HL-60/S4 (cell line): ENCODE data around the gene CHST9.

ENCODE experiments used
- in situ Hi-C: fragments of 300-500 bp; cut with MboI; formaldehyde crosslinking; loops from 2 replicates; pipeline ENCODE4 v1.14.3; 2022; ENCODE audit warnings: low sequenced_read_pairs

Gene CHST9

GRCh38 chr18:26875040-26875654 lies 310.0 kb downstream of the CHST9 start:
- in situ Hi-C loops, result no loop called here

GRCh38 chr18:26874283-26874682 lies 310.8 kb downstream of the CHST9 start:
- in situ Hi-C loops, result loop anchor here (25.0 kb wide), 1 partner anchor 88 kb away; no protein-coding TSS in a partner anchor

GRCh38 chr18:26869640-26870039 lies 315.5 kb downstream of the CHST9 start:
- in situ Hi-C loops, result loop anchor here (25.0 kb wide), 1 partner anchor 93 kb away; no protein-coding TSS in a partner anchor

GRCh38 chr18:26868968-26869586 lies 316.0 kb downstream of the CHST9 start:
- in situ Hi-C loops, result loop anchor here (25.0 kb wide), 1 partner anchor 93 kb away; no protein-coding TSS in a partner anchor

GRCh38 chr18:26867471-26867870 lies 317.6 kb downstream of the CHST9 start:
- in situ Hi-C loops, result loop anchor here (25.0 kb wide), 1 partner anchor 95 kb away; no protein-coding TSS in a partner anchor

- in situ Hi-C loops, result loop anchor here (25.0 kb wide), 1 partner anchor 97 kb away; no protein-coding TSS in a partner anchor
These were observed 319.6 kb downstream of the CHST9 start, which contains the start of gene AQP4 for GRCh38 chr18:26865557-26865956. Gene AQP4 (minus strand): TSS chr18:26865707. CDS start chr18:26865689, 18 bp downstream.

- in situ Hi-C loops, result loop anchor here (25.0 kb wide), 1 partner anchor 98 kb away; no protein-coding TSS in a partner anchor
These were observed 320.4 kb downstream of the CHST9 start for GRCh38 chr18:26864658-26865057.

- in situ Hi-C loops, result loop anchor here (25.0 kb wide), 1 partner anchor 98 kb away; no protein-coding TSS in a partner anchor
These were observed 321.1 kb downstream of the CHST9 start for GRCh38 chr18:26863921-26864497.

- in situ Hi-C loops, result loop anchor here (25.0 kb wide), 1 partner anchor 99 kb away; no protein-coding TSS in a partner anchor
These were observed 321.8 kb downstream of the CHST9 start for GRCh38 chr18:26863122-26863879.

GRCh38 chr18:26862084-26862483 lies 323.0 kb downstream of the CHST9 start:
- in situ Hi-C loops, result loop anchor here (25.0 kb wide), 1 partner anchor 100 kb away; no protein-coding TSS in a partner anchor
